WTC11 (cell line): Measurements from ENCODE around the gene STAB1.

Experiments used
- ATF1 ChIP-seq: sonication (generic); formaldehyde crosslinking; IDR thresholded peaks from 2 replicates; pipeline ENCODE4 v1.8.1; 2023; ENCODE audit warnings: mild to moderate bottlenecking, moderate library complexity, missing genetic modification reagents
- CTCF ChIP-seq: fragments of 200-600 bp; IDR thresholded peaks from 2 replicates; pipeline ENCODE4 v1.8.0; 2022; ENCODE audit warnings: antibody characterized with exemption
- JUN ChIP-seq: sonication (generic); formaldehyde crosslinking; IDR thresholded peaks from 2 replicates; pipeline ENCODE4 v1.8.0; 2023; ENCODE audit warnings: mild to moderate bottlenecking, missing genetic modification reagents
- NR2C2 ChIP-seq: sonication (generic); formaldehyde crosslinking; IDR thresholded peaks from 2 replicates; pipeline ENCODE4 v1.8.0; 2022; ENCODE audit warnings: mild to moderate bottlenecking, missing genetic modification reagents
- NR3C1 ChIP-seq: sonication (generic); formaldehyde crosslinking; conservative IDR thresholded peaks from 2 replicates; pipeline ENCODE4 v1.8.1; 2023; ENCODE audit warnings: low read depth, mild to moderate bottlenecking, missing genetic modification reagents
- PREB ChIP-seq: sonication (generic); formaldehyde crosslinking; IDR thresholded peaks from 2 replicates; pipeline ENCODE4 v1.8.1; 2022; ENCODE audit warnings: mild to moderate bottlenecking, missing genetic modification reagents, moderate library complexity, borderline replicate concordance
- TEAD4 ChIP-seq: sonication (generic); formaldehyde crosslinking; IDR thresholded peaks from 2 replicates; pipeline ENCODE4 v1.8.0; 2022; ENCODE audit warnings: mild to moderate bottlenecking, missing genetic modification reagents
- ZNF121 ChIP-seq: sonication (generic); formaldehyde crosslinking; IDR thresholded peaks from 2 replicates; pipeline ENCODE4 v1.8.0; 2023; ENCODE audit warnings: missing genetic modification reagents
- ZNF263 ChIP-seq: sonication (generic); formaldehyde crosslinking; IDR thresholded peaks from 2 replicates; pipeline ENCODE4 v1.8.1; 2022; ENCODE audit warnings: low read depth, mild to moderate bottlenecking, moderate library complexity, missing genetic modification reagents
- TF ChIP-seq, protein P1 (sequence below): sonication (generic); formaldehyde crosslinking; IDR thresholded peaks from 2 replicates; pipeline ENCODE4 v1.8.0; 2022; ENCODE audit warnings: mild to moderate bottlenecking, missing genetic modification reagents
- TF ChIP-seq, protein P2 (sequence below): sonication (generic); formaldehyde crosslinking; conservative IDR thresholded peaks from 2 replicates; pipeline ENCODE4 v1.8.1; 2022; ENCODE audit warnings: mild to moderate bottlenecking, missing genetic modification reagents
- TF ChIP-seq, protein P3 (sequence below): sonication (generic); formaldehyde crosslinking; conservative IDR thresholded peaks from 2 replicates; pipeline ENCODE4 v1.8.1; 2023; ENCODE audit warnings: mild to moderate bottlenecking, low read depth, missing genetic modification reagents, moderate library complexity

DNA sequence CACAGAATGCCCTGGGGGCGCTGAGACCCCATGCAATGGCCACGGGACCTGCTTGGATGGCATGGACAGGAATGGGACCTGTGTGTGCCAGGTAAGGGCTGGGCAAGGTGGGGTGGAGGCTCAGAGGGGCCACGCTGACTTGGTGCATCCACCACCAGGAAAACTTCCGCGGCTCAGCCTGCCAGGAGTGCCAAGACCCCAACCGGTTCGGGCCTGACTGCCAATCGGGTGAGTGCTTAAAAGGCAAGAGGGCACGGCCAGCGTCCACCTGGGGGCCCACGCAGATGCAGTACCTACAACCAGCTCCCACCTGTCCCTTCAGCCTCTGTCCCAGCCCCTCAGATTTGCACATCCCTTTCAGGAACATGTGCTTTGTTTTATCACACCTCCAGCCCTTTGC, 6.9 kb downstream of the STAB1 start:
- TF ChIP-seq TEAD4 (CRISPR knock-in tag): no peak
- no peak for TF ChIP-seq CTCF
- TF ChIP-seq NR3C1 (CRISPR knock-in tag): no peak
- TF ChIP-seq ZNF263 (CRISPR knock-in tag): no peak
- TF ChIP-seq PREB (CRISPR knock-in tag): no peak
- TF ChIP-seq ZNF121: no peak
- TF ChIP-seq JUN (CRISPR knock-in tag): no peak
- no peak for TF ChIP-seq ATF1 (CRISPR knock-in tag)
- TF ChIP-seq, protein P1, sequence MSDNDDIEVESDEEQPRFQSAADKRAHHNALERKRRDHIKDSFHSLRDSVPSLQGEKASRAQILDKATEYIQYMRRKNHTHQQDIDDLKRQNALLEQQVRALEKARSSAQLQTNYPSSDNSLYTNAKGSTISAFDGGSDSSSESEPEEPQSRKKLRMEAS: no peak
- TF ChIP-seq, protein P2, sequence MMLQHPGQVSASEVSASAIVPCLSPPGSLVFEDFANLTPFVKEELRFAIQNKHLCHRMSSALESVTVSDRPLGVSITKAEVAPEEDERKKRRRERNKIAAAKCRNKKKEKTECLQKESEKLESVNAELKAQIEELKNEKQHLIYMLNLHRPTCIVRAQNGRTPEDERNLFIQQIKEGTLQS (CRISPR knock-in tag): no peak
- TF ChIP-seq, protein P3, sequence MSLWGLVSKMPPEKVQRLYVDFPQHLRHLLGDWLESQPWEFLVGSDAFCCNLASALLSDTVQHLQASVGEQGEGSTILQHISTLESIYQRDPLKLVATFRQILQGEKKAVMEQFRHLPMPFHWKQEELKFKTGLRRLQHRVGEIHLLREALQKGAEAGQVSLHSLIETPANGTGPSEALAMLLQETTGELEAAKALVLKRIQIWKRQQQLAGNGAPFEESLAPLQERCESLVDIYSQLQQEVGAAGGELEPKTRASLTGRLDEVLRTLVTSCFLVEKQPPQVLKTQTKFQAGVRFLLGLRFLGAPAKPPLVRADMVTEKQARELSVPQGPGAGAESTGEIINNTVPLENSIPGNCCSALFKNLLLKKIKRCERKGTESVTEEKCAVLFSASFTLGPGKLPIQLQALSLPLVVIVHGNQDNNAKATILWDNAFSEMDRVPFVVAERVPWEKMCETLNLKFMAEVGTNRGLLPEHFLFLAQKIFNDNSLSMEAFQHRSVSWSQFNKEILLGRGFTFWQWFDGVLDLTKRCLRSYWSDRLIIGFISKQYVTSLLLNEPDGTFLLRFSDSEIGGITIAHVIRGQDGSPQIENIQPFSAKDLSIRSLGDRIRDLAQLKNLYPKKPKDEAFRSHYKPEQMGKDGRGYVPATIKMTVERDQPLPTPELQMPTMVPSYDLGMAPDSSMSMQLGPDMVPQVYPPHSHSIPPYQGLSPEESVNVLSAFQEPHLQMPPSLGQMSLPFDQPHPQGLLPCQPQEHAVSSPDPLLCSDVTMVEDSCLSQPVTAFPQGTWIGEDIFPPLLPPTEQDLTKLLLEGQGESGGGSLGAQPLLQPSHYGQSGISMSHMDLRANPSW (CRISPR knock-in tag): no peak
- TF ChIP-seq NR2C2 (CRISPR knock-in tag): no peak
